ENCODE data around the gene MAP9.
"Not testable (repeated sequence)": the region's sequence is repeated elsewhere in the genome, so short reads cannot be mapped to it uniquely, and the experiment has no call there.

MAP9 gene

GRCh38 chr4:155376387-155377268 lies at the start of gene MAP9:
Gene MAP9 (minus strand): TSS chr4:155376965. CDS start chr4:155375850, 1,115 bp downstream.
- DNase-seq (ENCODE audit: low read depth) = peak; percentile 93

GRCh38 chr4:155424778-155425177 lies 48.0 kb upstream of the MAP9 start:
- DNase-seq (ENCODE audit: low read depth) = not testable (repeated sequence)

GRCh38 chr4:155423671-155424070 lies 46.9 kb upstream of the MAP9 start:
- DNase-seq (ENCODE audit: low read depth) = no peak

GRCh38 chr4:155419266-155419665 lies 42.5 kb upstream of the MAP9 start:
- peak; percentile 25 for DNase-seq (ENCODE audit: low read depth)

GRCh38 chr4:155415662-155416061 lies 38.9 kb upstream of the MAP9 start:
- DNase-seq (ENCODE audit: low read depth) = no peak

GRCh38 chr4:155413451-155413850 lies 36.7 kb upstream of the MAP9 start:
- no peak for DNase-seq (ENCODE audit: low read depth)

GRCh38 chr4:155411546-155411945 lies 34.8 kb upstream of the MAP9 start:
- no peak for DNase-seq (ENCODE audit: low read depth)

GRCh38 chr4:155408796-155409195 lies 32.0 kb upstream of the MAP9 start:
- no peak for DNase-seq (ENCODE audit: low read depth)

GRCh38 chr4:155407480-155407879 lies 30.7 kb upstream of the MAP9 start:
- DNase-seq (ENCODE audit: low read depth) = peak; percentile 47

- peak; percentile 21 for DNase-seq (ENCODE audit: low read depth)
Observed at GRCh38 chr4:155405059-155405458, 28.3 kb upstream of the MAP9 start.

GRCh38 chr4:155403886-155404285 lies 27.1 kb upstream of the MAP9 start:
- DNase-seq (ENCODE audit: low read depth) = peak; percentile 52

GRCh38 chr4:155402941-155403340 lies 26.2 kb upstream of the MAP9 start:
- no peak for DNase-seq (ENCODE audit: low read depth)

GRCh38 chr4:155400893-155401292 lies 24.1 kb upstream of the MAP9 start:
- DNase-seq (ENCODE audit: low read depth) = no peak

- DNase-seq (ENCODE audit: low read depth) = no peak
Observed at GRCh38 chr4:155399974-155400697, 23.4 kb upstream of the MAP9 start.

- DNase-seq (ENCODE audit: low read depth) = peak; percentile 90
Observed at GRCh38 chr4:155392481-155393184, 15.9 kb upstream of the MAP9 start.

- no peak for DNase-seq (ENCODE audit: low read depth)
Observed at GRCh38 chr4:155391932-155392331, 15.2 kb upstream of the MAP9 start.

GRCh38 chr4:155388162-155388561 lies 11.4 kb upstream of the MAP9 start:
- no peak for DNase-seq (ENCODE audit: low read depth)

GRCh38 chr4:155383541-155383940 lies 6.8 kb upstream of the MAP9 start:
- no peak for DNase-seq (ENCODE audit: low read depth)

GRCh38 chr4:155377276-155377675 lies 511 bp upstream of the MAP9 start:
- DNase-seq (ENCODE audit: low read depth) = no peak

GRCh38 chr4:155371432-155372043 lies 5.2 kb downstream of the MAP9 start:
- peak; percentile 39 for DNase-seq (ENCODE audit: low read depth)

GRCh38 chr4:155367608-155368007 lies 9.2 kb downstream of the MAP9 start:
- DNase-seq (ENCODE audit: low read depth) = no peak

GRCh38 chr4:155353923-155354540 lies 22.7 kb downstream of the MAP9 start:
- DNase-seq (ENCODE audit: low read depth) = peak; percentile 46
